Measurements from ENCODE around the gene MARCKS.

DNA sequence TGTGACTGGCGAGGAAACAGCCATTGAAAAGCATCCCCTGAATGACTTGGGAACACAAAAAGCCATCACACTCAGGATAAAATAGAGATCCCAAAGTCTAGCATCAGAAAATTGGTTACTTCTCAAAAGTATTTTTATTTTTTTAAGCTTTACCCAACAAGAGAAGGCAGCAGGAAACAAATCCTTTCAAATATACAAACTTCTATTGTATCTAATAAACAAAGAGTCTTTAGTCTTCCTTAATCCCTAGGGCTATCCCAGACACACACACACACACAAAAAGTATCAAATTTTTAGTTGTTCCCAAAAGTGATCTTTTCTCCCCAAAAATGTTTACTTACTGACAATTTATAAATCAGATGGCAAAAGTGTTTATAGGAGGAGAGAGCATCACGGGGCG is 33.2 kb upstream of the MARCKS start:
- TF ChIP-seq, protein P1, sequence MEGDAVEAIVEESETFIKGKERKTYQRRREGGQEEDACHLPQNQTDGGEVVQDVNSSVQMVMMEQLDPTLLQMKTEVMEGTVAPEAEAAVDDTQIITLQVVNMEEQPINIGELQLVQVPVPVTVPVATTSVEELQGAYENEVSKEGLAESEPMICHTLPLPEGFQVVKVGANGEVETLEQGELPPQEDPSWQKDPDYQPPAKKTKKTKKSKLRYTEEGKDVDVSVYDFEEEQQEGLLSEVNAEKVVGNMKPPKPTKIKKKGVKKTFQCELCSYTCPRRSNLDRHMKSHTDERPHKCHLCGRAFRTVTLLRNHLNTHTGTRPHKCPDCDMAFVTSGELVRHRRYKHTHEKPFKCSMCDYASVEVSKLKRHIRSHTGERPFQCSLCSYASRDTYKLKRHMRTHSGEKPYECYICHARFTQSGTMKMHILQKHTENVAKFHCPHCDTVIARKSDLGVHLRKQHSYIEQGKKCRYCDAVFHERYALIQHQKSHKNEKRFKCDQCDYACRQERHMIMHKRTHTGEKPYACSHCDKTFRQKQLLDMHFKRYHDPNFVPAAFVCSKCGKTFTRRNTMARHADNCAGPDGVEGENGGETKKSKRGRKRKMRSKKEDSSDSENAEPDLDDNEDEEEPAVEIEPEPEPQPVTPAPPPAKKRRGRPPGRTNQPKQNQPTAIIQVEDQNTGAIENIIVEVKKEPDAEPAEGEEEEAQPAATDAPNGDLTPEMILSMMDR (IDR thresholded peaks at IDR 0.05) = no peak
- TF ChIP-seq POLR2A (IDR thresholded peaks at IDR 0.05) = no peak
